Breast epithelium (tissue), 3 donors: Measurements from ENCODE around the gene DHX35.

ENCODE experiments used
- CTCF ChIP-seq, 3 donors: fragments of 450-650 bp; IDR thresholded peaks; one replicate each; pipeline ENCODE4 v1.5.1; 2016 to 2017; ENCODE audit warnings: antibody characterized with exemption in 3 of 3, mild to moderate bottlenecking in 3 of 3, moderate library complexity in 3 of 3
- POLR2A ChIP-seq: fragments of 450-650 bp; IDR thresholded peaks from one replicate; pipeline ENCODE4 v1.6.1; 2016; ENCODE audit warnings: antibody characterized with exemption, mild to moderate bottlenecking, moderate library complexity
- POLR2AphosphoS5 ChIP-seq, 3 donors: sonication (generic); formaldehyde crosslinking; IDR thresholded peaks; one replicate each; pipeline ENCODE4 v1.6.1; 2017; ENCODE audit warnings: antibody characterized with exemption in 3 of 3

- TF ChIP-seq POLR2AphosphoS5 (IDR thresholded peaks at IDR 0.05) (no peak), CTCF (IDR thresholded peaks at IDR 0.05) (no peak), POLR2A (no peak)
Observed at GRCh38 chr20:39016041-39016440, 53.9 kb downstream of the DHX35 start.
